GM21528 (cell line): Measurements from ENCODE around the gene CAMKK2.
"Not testable (repeated sequence)": the region's sequence is repeated elsewhere in the genome, so short reads cannot be mapped to it uniquely, and the experiment has no call there.

ENCODE experiments used
- ATAC-seq: cut with Tn5 transposase; IDR thresholded peaks from one replicate; pipeline ENCODE4 v1.9.1; 2021; ENCODE audit warnings: mild to moderate bottlenecking, moderate library complexity; ENCODE audit not compliant: unreplicated experiment, low FRiP score

The CAMKK2 gene

GRCh38 chr12:121280531-121280930 lies 16.0 kb downstream of the CAMKK2 start:
- not testable (repeated sequence) for ATAC-seq

- ATAC-seq, result no peak
Observed at GRCh38 chr12:121279507-121279915, 17.0 kb downstream of the CAMKK2 start.

- ATAC-seq, result no peak
Observed at GRCh38 chr12:121279071-121279375, 17.5 kb downstream of the CAMKK2 start.

- ATAC-seq, result no peak
Observed at GRCh38 chr12:121278169-121279070, 18.1 kb downstream of the CAMKK2 start.

GRCh38 chr12:121277374-121277759 lies 19.1 kb downstream of the CAMKK2 start:
- ATAC-seq, result no peak

- no peak for ATAC-seq
Observed at GRCh38 chr12:121274036-121274763, 22.3 kb downstream of the CAMKK2 start.

GRCh38 chr12:121273364-121273896 lies 23.1 kb downstream of the CAMKK2 start:
- ATAC-seq, result no peak

- ATAC-seq, result no peak
Observed at GRCh38 chr12:121267822-121268221, 28.7 kb downstream of the CAMKK2 start.

- ATAC-seq, result no peak
Observed at GRCh38 chr12:121264951-121265515, 31.5 kb downstream of the CAMKK2 start.

GRCh38 chr12:121264135-121264534 lies 32.4 kb downstream of the CAMKK2 start:
- ATAC-seq, result no peak

- no peak for ATAC-seq
Observed at GRCh38 chr12:121263206-121263935, 33.1 kb downstream of the CAMKK2 start.

GRCh38 chr12:121261398-121261797 lies 35.1 kb downstream of the CAMKK2 start:
- ATAC-seq, result no peak

GRCh38 chr12:121260091-121260490 lies 36.4 kb downstream of the CAMKK2 start:
- no peak for ATAC-seq

- no peak for ATAC-seq
Observed at GRCh38 chr12:121259074-121259473, 37.4 kb downstream of the CAMKK2 start.

- ATAC-seq, result not testable (repeated sequence)
Observed at GRCh38 chr12:121257704-121258449, 38.6 kb downstream of the CAMKK2 start.

- no peak for ATAC-seq
Observed at GRCh38 chr12:121255433-121255832, 41.1 kb downstream of the CAMKK2 start.

GRCh38 chr12:121253638-121254335 lies 42.7 kb downstream of the CAMKK2 start:
- ATAC-seq, result no peak

GRCh38 chr12:121252712-121253345 lies 43.7 kb downstream of the CAMKK2 start:
- ATAC-seq, result no peak

GRCh38 chr12:121251838-121252237 lies 44.7 kb downstream of the CAMKK2 start:
- ATAC-seq, result no peak
